GM18861 (cell line): ENCODE measurements around the gene TAOK3.
"Not testable (repeated sequence)": the region's sequence is repeated elsewhere in the genome, so short reads cannot be mapped to it uniquely, and the experiment has no call there.

Experiments
- ATAC-seq: cut with Tn5 transposase; IDR thresholded peaks from one replicate; pipeline ENCODE4 v1.9.1; 2021; ENCODE audit not compliant: unreplicated experiment

Gene TAOK3

GRCh38 chr12:118302053-118302452, 70.7 kb downstream of the TAOK3 start:
- no peak for ATAC-seq

DNA sequence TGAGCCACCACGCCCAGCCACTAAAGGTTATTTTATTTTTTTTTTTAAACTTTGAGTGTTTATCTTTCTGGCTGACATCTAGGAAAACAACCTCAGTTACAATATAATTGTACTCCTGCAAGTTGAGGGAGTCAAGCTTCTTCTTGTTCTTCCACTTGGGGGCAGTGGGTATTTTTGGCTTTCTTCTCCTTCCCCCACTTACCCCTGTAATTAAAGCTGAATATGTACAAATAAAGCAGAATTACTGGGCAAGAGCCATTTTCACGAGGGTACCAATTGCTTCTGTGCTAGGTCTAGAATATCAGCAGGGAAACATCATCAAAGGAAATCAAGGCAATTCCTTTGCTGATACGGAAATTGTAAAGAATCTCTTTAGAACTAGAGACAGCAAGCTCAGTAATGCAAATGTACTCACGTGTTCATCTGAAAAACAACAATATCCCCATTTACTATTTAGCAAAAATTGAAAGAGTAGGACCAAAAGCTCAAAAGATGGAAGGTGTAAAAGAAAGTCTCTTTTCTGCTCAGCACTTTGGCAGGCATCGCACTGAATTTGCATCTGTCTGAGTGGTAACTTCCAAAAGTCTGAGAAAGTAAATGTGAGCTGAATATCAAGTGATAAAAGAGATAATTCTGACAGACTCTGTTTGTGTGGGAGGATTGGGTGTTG, 72.8 kb downstream of the TAOK3 start:
- ATAC-seq = no peak

GRCh38 chr12:118297284-118297683, 75.4 kb downstream of the TAOK3 start:
- no peak for ATAC-seq

DNA sequence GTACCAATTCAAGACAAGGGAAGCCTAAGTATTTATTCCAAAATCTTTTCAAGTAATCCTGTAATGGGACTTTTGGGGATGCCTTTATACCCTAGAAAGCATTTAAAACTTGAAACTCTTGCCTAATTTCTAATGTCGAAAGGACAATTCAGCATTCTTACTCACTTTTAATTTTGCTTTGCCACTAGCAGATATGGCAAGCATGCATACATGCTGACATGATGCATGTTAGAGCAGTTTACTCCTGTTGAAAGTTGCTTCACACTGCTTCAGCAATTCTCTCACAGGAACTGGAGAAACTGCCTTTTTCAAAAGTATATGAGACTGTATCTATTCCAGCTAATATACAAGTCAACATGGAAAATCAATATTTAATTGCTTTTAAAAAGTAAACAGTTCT, 79.9 kb downstream of the TAOK3 start:
- no peak for ATAC-seq

DNA sequence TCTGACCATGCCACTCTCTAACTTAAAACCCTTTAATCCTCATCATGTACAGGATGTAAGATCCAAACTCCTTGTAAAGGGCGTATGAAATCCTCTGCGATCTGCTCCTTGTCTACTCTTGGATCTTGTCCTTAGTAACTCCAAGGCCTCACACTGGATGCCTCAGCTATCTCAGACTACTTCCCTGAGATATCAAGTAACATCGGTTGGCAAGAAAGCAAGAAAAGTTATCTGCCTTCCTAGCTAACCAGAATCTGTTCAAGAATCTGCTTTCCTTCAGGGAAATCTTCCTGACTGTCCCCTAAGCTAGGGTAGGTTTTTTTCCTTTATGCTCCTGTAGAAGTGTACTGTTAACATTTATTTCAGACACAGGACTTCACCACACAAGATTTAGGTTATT, 82.6 kb downstream of the TAOK3 start:
- ATAC-seq = no peak

DNA sequence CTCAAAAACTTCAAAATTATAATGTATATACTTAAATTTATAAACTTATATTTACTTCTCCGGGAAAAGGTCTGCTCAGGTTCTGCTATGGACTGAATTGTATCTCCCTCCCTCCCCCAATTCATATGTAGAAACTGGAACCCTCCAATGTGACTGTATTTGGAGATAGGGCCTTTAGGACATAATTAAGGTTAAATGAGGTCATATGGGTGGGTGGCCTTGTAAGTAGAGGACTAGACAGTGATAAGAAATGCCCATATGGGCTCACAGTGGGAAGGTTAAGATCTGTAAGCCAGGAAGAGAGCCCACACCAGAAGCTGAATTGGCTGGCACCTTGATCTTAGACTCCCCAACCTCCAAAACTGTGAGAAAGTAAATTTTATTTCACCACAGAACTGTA, 84.5 kb downstream of the TAOK3 start:
- ATAC-seq = no peak

DNA sequence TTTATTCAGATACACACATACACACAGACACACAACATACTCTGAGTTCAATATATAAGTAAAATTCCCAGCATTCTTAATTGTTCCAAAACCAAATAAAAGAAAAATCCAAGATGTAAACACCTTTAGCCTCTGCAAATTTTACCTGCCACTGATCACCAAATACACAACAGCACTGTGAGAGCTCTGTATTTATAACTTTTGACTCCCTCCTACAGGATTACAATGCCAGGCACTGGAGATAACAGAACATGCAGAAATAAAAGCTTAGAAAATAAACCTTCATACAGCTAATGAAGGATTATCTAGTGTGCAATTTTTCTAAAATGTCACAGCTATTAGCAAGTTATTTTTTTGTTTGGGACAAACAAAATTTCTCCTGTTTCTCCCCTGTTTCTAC, 85.0 kb downstream of the TAOK3 start:
- no peak for ATAC-seq

- no peak for ATAC-seq
These were observed 89.9 kb downstream of the TAOK3 start for GRCh38 chr12:118282767-118283166.

DNA sequence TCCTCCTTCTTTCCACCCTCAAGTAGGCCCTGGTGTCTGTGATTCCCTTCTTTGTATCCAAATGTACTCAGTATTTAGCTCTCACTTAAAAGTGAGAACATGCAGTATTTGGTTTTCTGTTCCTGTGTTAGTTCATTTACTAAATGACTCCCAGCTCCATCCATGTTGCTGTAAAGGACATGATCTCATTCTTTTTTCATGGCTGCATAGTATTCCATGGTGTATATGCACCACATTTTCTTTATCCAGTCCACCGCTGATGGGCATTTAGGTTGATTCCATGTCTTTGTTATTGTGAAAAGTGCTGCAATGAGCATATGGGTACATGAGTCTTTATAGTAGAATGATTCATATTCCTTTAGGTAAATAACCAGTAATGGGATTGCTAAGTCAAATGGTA, 94.4 kb downstream of the TAOK3 start:
- ATAC-seq = not testable (repeated sequence)

- ATAC-seq = peak; percentile 51
These were observed 98.6 kb downstream of the TAOK3 start for GRCh38 chr12:118274066-118274465.

DNA sequence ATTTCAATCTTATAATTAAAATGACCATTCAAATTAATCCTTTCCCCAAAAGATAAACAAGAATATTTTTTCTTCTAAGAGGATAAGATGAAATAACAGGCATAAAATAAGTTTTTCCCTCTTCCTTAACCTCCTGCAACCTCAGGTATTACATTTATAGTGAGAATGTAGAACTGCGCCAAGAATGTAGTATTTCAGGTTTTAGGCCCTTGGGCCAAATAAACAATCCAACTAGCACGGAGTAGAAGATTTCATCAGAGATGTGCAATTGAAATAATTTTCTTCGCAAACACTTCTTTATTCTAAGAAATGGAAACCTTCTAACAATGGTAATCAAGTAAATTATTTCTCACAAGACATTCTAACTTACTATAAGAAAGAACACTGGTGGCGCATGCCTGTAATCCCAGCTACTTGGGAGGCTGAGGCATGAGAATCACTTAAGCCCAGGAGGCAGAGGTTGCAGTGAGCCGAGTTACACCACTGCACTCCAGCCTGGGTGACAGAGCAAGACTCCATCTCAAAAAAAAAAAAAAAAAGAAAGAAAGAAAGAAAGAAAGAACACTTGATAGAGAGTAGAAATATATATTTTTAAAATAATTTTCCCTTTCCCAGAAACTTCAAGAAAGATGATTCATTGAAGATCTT, 100.8 kb downstream of the TAOK3 start:
- no peak for ATAC-seq

DNA sequence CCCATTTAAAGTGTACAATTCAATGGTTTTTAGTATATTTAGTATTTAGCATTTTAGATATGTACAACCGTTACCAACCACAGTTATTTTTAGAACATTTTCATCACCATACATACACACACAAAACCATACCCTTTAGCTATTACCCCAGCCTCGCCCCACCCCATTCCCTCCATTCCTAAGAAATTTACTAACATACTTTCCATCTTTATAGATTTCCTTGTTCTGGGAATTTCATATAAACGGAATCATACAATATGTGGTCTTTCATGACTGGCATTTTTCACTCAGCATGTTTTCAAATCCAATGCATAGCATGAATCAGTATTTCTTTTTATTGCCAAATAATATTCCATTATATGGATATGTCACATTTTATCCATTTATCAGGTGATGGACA, 101.5 kb downstream of the TAOK3 start:
- no peak for ATAC-seq

- ATAC-seq = no peak
These were observed 102.9 kb downstream of the TAOK3 start for GRCh38 chr12:118269806-118270205.

DNA sequence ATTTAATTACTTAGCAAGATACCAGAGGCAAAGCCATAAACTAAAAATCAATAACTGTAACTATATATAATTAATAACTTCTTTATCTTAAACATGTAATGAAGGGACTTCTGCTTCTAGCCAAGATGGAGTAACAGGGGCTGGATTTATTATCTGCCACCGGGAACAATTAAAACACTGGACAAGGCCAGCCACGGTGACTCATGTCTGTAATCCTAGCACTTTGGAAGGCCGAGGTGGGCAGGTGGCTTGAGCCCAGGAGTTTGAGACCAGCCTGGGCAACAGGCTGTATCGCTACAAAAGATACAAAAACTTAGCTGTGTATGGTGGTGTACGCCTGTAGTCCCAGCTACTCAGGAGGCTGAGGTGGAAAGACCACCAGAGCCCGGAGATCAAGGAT, 113.6 kb downstream of the TAOK3 start:
- no peak for ATAC-seq

GRCh38 chr12:118256352-118256751, 116.4 kb downstream of the TAOK3 start:
- ATAC-seq = no peak

GRCh38 chr12:118249547-118249946, 123.2 kb downstream of the TAOK3 start:
- no peak for ATAC-seq

DNA sequence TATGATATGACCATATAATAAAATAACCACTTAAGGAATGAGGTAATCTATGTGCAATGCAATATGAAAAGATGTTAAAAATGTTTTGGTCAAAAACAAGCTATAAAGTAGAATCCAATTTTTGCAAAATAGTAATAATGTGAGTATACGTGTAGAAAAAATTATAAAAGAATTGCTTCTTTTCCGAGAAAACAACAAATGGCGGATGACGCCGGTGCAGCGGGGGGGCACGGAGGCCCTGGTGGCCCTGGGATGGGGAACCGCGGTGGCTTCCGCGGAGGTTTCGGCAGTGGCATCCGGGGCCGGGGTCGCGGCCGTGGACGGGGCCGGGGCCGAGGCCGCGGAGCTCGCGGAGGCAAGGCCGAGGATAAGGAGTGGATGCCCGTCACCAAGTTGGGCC, 126.8 kb downstream of the TAOK3 start:
- ATAC-seq = not testable (repeated sequence)

GRCh38 chr12:118238888-118239287, 133.8 kb downstream of the TAOK3 start:
- ATAC-seq = peak; percentile 34

DNA sequence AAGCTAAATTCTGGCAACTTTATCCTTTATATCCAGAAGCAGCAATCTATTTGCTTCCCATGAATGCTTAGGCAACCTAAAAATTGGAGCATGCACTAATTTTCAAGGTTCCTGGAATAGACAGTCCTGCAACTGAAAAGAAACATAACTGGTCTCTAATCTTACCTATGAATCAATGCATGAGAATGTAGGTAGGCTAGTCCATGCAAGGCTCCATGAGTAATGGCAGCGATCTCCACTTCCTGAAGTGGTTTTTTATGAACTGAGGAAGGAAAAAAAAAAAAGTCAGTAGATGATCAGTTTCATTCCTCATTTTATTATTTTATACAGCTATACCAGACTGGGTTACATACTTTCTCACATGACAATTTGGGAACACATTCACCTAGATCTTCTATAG, 134.8 kb downstream of the TAOK3 start:
- ATAC-seq = no peak

DNA sequence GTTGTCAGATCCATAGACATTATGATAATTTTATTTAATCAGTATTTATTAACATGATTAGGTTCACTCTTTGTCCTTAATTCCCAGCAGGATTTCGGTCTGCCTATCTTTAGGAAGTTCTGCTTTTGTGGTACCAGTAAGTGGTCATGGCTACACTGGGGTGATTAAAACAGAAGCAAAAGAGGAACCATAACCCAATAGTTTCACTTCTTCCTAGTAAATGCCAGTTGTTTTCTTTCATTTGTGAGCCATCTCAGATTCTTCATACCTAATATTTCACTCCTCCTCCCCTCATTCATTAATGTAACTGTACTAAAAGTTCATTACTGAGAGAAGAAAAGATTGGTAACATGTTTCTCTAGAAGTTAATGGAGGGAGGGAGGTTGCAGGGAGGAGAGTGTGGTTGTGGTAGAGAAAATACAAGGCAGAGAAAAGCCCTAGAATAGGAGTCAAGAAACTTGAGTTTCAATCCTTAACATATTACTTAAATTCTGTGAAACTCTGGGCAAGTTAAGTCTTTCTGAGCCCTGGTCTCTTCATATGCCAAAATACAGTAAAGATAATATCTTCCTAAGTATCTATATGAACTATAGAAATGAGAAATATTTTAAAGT, 135.5 kb downstream of the TAOK3 start:
- peak; percentile 84 for ATAC-seq

- no peak for ATAC-seq
These were observed 152.0 kb downstream of the TAOK3 start for GRCh38 chr12:118220702-118221101.

DNA sequence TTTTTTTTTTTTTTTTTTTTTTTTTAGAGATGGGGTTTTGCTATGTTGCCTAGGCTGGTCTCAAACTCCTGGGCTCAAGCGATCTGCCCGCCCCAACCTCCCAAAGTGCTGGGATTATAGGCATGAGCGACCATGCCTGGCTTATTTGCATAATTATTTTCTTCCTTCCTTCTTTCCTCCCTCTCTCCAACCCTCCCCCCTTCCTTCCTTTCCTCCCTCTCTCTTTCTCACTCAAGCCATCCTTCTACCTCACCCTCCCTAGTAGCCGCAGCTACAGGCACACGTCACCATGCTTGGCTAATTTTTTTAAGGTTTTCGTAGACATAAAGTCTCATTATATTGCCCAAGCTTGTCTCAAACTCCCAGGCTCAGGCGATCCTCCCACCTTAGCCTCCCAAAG, 152.9 kb downstream of the TAOK3 start:
- no peak for ATAC-seq

DNA sequence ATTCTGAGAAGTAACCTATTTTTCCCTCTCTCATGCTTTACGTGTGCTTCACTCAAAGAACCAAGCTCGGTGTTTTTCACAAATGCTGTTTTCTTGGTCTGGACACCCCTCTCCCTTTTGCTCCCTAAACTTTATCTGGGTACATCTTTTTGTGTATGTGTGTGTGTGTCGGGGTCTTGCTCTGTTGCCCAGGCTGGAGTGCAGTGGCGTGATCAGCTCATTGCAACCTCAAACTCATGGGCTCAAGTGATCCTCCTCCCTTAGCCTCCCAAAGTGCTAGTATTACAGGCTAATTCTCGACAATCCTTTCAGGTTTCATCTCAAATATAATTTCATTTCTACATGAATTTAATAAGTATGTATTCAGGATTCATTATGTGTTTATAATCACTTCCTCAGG, 153.6 kb downstream of the TAOK3 start:
- no peak for ATAC-seq
